Fibroblast of lung (primary cell): Measurements from ENCODE around the gene SH3GL3. TPM values are rescaled to one million over a fixed set of nuclear protein-coding genes. Genes with fewer than 3 reads are reported as not detected.

Experiments
- DNase-seq, 2 donors: peaks; one replicate each; pipeline versions ENCODE4 v3.0.0 to v3.0.0-alpha.2; 2010; ENCODE audit warnings: low read depth in 2 of 2
- H2AFZ ChIP-seq: 2 replicates; pipeline ENCODE4 v1.5.1; 2012; ENCODE audit warnings: low read length, control low read depth, inconsistent platforms
- H3K27ac ChIP-seq: 2 replicates; pipeline ENCODE4 v1.5.1; 2011; ENCODE audit warnings: low read length, control low read depth; ENCODE audit not compliant: insufficient read depth
- H3K27me3 ChIP-seq: 2 replicates; pipeline ENCODE4 v1.5.1; 2011; ENCODE audit warnings: mild to moderate bottlenecking, low read length; ENCODE audit not compliant: control insufficient read depth, insufficient read depth
- H3K36me3 ChIP-seq: 2 replicates; pipeline ENCODE4 v1.5.1; 2011; ENCODE audit warnings: low read length; ENCODE audit not compliant: control insufficient read depth, insufficient read depth
- H3K4me1 ChIP-seq: 2 replicates; pipeline ENCODE4 v1.5.1; 2011; ENCODE audit warnings: low read length; ENCODE audit not compliant: control insufficient read depth, insufficient read depth; ENCODE audit errors: extremely low read depth
- H3K4me2 ChIP-seq: 2 replicates; pipeline ENCODE4 v1.5.1; 2011; ENCODE audit warnings: low read length, control low read depth; ENCODE audit not compliant: insufficient read depth; ENCODE audit errors: extremely low read depth
- H3K4me3 ChIP-seq, 4 experiments: fragments of 200-600 bp in 1 of 4; sonication (generic) in 1 of 4; replicated peaks in 1 of 4; 2 replicates each; pipeline ENCODE4 v1.5.1; 2011 to 2016; ENCODE audit warnings: low read length in 4 of 4, low read depth in 3 of 4, mild to moderate bottlenecking in 3 of 4, control low read depth in 2 of 4, inconsistent platforms in 1 of 4, mixed read lengths in 1 of 4; ENCODE audit not compliant: insufficient read depth in 1 of 4; ENCODE audit errors: control extremely low read depth in 1 of 4
- H3K79me2 ChIP-seq: 2 replicates; pipeline ENCODE4 v1.5.1; 2012; ENCODE audit warnings: mild to moderate bottlenecking, low read length, inconsistent platforms; ENCODE audit not compliant: control insufficient read depth, insufficient read depth
- H3K9ac ChIP-seq: 2 replicates; pipeline ENCODE4 v1.5.1; 2011; ENCODE audit warnings: mild to moderate bottlenecking, low read length, control low read depth; ENCODE audit not compliant: insufficient read depth
- H3K9me3 ChIP-seq: 2 replicates; pipeline ENCODE4 v1.5.1; 2012; ENCODE audit warnings: low read depth, low read length; ENCODE audit not compliant: control insufficient read depth, insufficient read depth
- H4K20me1 ChIP-seq: 2 replicates; pipeline ENCODE4 v1.5.1; 2011; ENCODE audit warnings: low read length; ENCODE audit not compliant: control insufficient read depth, insufficient read depth; ENCODE audit errors: extremely low read depth
- EZH2 ChIP-seq: IDR thresholded peaks from 2 replicates; pipeline ENCODE4 v1.5.1; 2012; ENCODE audit warnings: low read length, control low read depth, mild to moderate bottlenecking; ENCODE audit errors: missing control alignments
- polyA plus RNA-seq, 2 donors: library from polyadenylated mRNA; depleted of rRNA in 1 of 2; stranded (reverse) in 1 of 2; unstranded in 1 of 2; fragments of >200 nt; gene quantifications; 2 replicates each; pipeline ENCODE4 v1.2.1, GENCODE V29; 2011 to 2012; ENCODE audit warnings: missing spikeins in 1 of 2
- total RNA-seq: library from RNA; depleted of rRNA; stranded (reverse); fragments of >200 nt; gene quantifications from 2 replicates; pipeline ENCODE4 v1.2.1, GENCODE V29; 2014
- TF ChIP-seq, protein P1 (sequence below), 2 donors: IDR thresholded peaks in 1 of 2; conservative IDR thresholded peaks in 1 of 2; 1 replicate in 1 of 2; 2 replicates in 1 of 2; pipeline ENCODE4 v1.5.1; 2011 to 2012; ENCODE audit warnings: low read length in 2 of 2, control low read depth in 1 of 2, inconsistent platforms in 1 of 2, low read depth in 1 of 2, mild to moderate bottlenecking in 1 of 2

SH3GL3 gene
- total and polyA plus RNA-seq, 2 donors (not counting 1 experiment from before 2014, with no cell fraction given): under 0.01 to 0.05 TPM

DNA sequence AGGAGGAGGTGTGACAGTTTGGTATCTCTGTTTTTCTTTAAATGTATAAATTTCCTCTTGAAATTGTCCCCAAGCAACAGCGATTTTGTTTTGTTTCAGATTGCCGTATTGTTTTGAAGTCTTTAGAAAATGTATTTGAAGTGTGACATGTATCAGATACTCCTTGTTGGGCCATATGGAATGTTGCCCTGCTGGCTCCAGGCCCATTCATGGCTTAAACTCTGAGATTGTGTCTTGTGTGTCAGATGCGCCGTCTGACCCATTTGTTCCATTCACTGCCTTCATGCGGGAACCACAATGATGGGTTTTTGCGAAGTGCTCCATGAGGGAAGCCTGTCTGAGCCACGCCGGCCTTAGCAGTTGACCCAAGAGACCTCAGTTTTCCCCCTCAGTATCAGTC, 131.6 kb downstream of the SH3GL3 start:
- H3K9me3 ChIP-seq: no peaks in the 10 kb centered on the region
- no peaks in the 10 kb centered on the region for H3K36me3 ChIP-seq
- no peak overlapping the region for H3K4me2 ChIP-seq
- no peak overlapping the region for H3K9ac ChIP-seq
- peaks cover 4% of the 10 kb centered on the region for H3K27me3 ChIP-seq
- H3K4me1 ChIP-seq: peaks cover 3% of the 10 kb centered on the region
- no peak for DNase-seq
- no peak overlapping the region for H3K4me3 ChIP-seq
- H3K27ac ChIP-seq: no peak overlapping the region
- H3K79me2 ChIP-seq: no peaks in the 10 kb centered on the region
- H4K20me1 ChIP-seq: no peaks in the 10 kb centered on the region
- no peak for TF ChIP-seq EZH2
- TF ChIP-seq, protein P1, sequence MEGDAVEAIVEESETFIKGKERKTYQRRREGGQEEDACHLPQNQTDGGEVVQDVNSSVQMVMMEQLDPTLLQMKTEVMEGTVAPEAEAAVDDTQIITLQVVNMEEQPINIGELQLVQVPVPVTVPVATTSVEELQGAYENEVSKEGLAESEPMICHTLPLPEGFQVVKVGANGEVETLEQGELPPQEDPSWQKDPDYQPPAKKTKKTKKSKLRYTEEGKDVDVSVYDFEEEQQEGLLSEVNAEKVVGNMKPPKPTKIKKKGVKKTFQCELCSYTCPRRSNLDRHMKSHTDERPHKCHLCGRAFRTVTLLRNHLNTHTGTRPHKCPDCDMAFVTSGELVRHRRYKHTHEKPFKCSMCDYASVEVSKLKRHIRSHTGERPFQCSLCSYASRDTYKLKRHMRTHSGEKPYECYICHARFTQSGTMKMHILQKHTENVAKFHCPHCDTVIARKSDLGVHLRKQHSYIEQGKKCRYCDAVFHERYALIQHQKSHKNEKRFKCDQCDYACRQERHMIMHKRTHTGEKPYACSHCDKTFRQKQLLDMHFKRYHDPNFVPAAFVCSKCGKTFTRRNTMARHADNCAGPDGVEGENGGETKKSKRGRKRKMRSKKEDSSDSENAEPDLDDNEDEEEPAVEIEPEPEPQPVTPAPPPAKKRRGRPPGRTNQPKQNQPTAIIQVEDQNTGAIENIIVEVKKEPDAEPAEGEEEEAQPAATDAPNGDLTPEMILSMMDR (conservative IDR thresholded peaks at IDR 0.05 in 1 of 2, IDR thresholded peaks at IDR 0.05 in 1 of 2; ENCODE audit: low read depth in 1 of 2, low read length in 2 of 2): no peak
- no peak overlapping the region for H2AFZ ChIP-seq

DNA sequence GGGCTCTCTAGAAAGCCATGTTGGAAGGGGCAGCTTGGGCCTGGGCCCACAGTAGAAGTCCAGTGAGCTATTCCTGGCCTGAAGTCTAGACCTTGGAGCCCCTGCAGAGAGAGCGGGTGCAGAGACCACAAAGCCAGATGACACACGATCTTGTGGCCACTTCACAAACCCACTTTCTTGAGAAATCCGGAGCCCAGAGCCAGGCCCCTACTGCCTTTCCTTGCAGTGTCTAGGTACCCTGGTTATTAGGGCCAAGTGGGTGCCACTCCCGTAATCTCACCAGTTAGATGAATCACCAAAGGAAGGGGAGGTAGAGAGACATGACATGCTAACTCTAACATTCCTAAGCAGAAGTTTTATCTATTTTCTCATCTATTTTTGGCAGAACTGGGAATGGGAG, 134.2 kb downstream of the SH3GL3 start:
- no peak overlapping the region for H3K27ac ChIP-seq
- H4K20me1 ChIP-seq: no peaks in the 10 kb centered on the region
- H2AFZ ChIP-seq: no peak overlapping the region
- H3K4me3 ChIP-seq: no peak overlapping the region
- H3K4me2 ChIP-seq: no peak overlapping the region
- peaks cover 3% of the 10 kb centered on the region for H3K4me1 ChIP-seq
- H3K9ac ChIP-seq: no peak overlapping the region
- no peaks in the 10 kb centered on the region for H3K9me3 ChIP-seq
- H3K79me2 ChIP-seq: no peaks in the 10 kb centered on the region
- peak in 1 of 2 donors; percentile 26 for DNase-seq
- TF ChIP-seq EZH2: no peak
- TF ChIP-seq, protein P1 (conservative IDR thresholded peaks at IDR 0.05 in 1 of 2, IDR thresholded peaks at IDR 0.05 in 1 of 2; ENCODE audit: low read depth in 1 of 2, low read length in 2 of 2): no peak
- no peaks in the 10 kb centered on the region for H3K36me3 ChIP-seq
- H3K27me3 ChIP-seq: peaks cover 4% of the 10 kb centered on the region

DNA sequence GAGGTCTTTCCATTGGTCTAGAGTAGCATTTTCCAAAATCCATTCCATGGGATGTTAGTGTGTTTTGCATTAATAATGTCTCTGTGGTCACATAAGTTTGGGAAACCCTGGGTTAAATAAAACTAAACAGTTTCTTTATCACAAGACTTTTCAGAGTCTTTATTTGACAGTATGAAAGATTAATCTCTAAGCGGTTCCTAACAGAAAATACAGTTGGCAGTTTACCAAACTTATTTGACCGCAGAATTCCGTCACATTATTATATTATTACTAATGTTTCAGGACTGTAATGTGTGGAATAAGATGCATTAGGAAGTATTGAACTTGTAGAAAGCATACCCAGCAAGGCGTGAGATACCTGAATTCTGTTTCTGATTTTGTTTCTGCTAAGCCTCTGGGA, 135.2 kb downstream of the SH3GL3 start:
- no peak overlapping the region for H3K27ac ChIP-seq
- H3K4me1 ChIP-seq: peaks cover 3% of the 10 kb centered on the region
- TF ChIP-seq, protein P1 (conservative IDR thresholded peaks at IDR 0.05 in 1 of 2, IDR thresholded peaks at IDR 0.05 in 1 of 2; ENCODE audit: low read depth in 1 of 2, low read length in 2 of 2): no peak
- no peak for TF ChIP-seq EZH2
- no peaks in the 10 kb centered on the region for H3K36me3 ChIP-seq
- H3K9me3 ChIP-seq: no peaks in the 10 kb centered on the region
- H3K4me3 ChIP-seq: no peak overlapping the region
- no peaks in the 10 kb centered on the region for H3K79me2 ChIP-seq
- no peak overlapping the region for H3K9ac ChIP-seq
- H3K4me2 ChIP-seq: no peak overlapping the region
- DNase-seq: peak; percentile 35 to 75
- H2AFZ ChIP-seq: no peak overlapping the region
- no peaks in the 10 kb centered on the region for H4K20me1 ChIP-seq
- H3K27me3 ChIP-seq: peaks cover 4% of the 10 kb centered on the region
